Measurements from ENCODE around the gene IRAG1. TPM values are rescaled to one million over a fixed set of nuclear protein-coding genes. Genes with fewer than 3 reads are reported as not detected.

IRAG1 gene
- total and polyA plus RNA-seq, 2 of the 13 experiments (the other 11 are each of a cell fraction or from before 2014, with no cell fraction given): 0.13 to 0.20 TPM

- peak; percentile 66; the same call in 1 of the 2 replicates for TF ChIP-seq MEF2D (CRISPR knock-in tag; IDR thresholded peaks at IDR 0.05)
- no peak for TF ChIP-seq MBD4 (IDR thresholded peaks at IDR 0.05; ENCODE audit: borderline replicate concordance, low read length)
- no peak for TF ChIP-seq FOXP1 (IDR thresholded peaks at IDR 0.05)
- peak; percentile 26; the same call in 1 of the 2 replicates for TF ChIP-seq FOXP1 (CRISPR knock-in tag; IDR thresholded peaks at IDR 0.05)
- peak; percentile 26; the same call in 1 of the 2 replicates for TF ChIP-seq ZNF501 (CRISPR knock-in tag; IDR thresholded peaks at IDR 0.05)
- TF ChIP-seq TCF7L2 (IDR thresholded peaks at IDR 0.05; ENCODE audit: low read depth, low read length): peak; percentile 68
- peak; percentile 36 for TF ChIP-seq XRCC5 (optimal IDR thresholded peaks at IDR 0.05; ENCODE audit: low read length)
- no peak for TF ChIP-seq HDAC1 (CRISPR knock-in tag; IDR thresholded peaks at IDR 0.05)
- no peak for TF ChIP-seq YY1 (IDR thresholded peaks at IDR 0.05; ENCODE audit: insufficient read depth, insufficient replicate concordance, low read depth, low read length)
- no peak for TF ChIP-seq NFIB (CRISPR knock-in tag; IDR thresholded peaks at IDR 0.05; ENCODE audit: borderline replicate concordance)
- no peak for TF ChIP-seq ZZZ3 (CRISPR knock-in tag; IDR thresholded peaks at IDR 0.05; ENCODE audit: borderline replicate concordance)
- no peak for TF ChIP-seq ZNF18 (CRISPR knock-in tag; IDR thresholded peaks at IDR 0.05; ENCODE audit: insufficient replicate concordance)
- peak; percentile 53 for TF ChIP-seq CREM (IDR thresholded peaks at IDR 0.05)
- TF ChIP-seq CREM (CRISPR knock-in tag; IDR thresholded peaks at IDR 0.05): no peak
- TF ChIP-seq SP2 (CRISPR knock-in tag; IDR thresholded peaks at IDR 0.05): no peak
- TF ChIP-seq E2F2 (CRISPR knock-in tag; IDR thresholded peaks at IDR 0.05; ENCODE audit: borderline replicate concordance): no peak
- peak; percentile 39 to 69; a peak in 3 of 4 replicates for TF ChIP-seq NR2F1 (CRISPR knock-in tag; IDR thresholded peaks at IDR 0.05)
- TF ChIP-seq ZBTB4 (CRISPR knock-in tag; IDR thresholded peaks at IDR 0.05; ENCODE audit: borderline replicate concordance): no peak
- no peak for TF ChIP-seq ZBTB8A (CRISPR knock-in tag; IDR thresholded peaks at IDR 0.05; ENCODE audit: borderline replicate concordance, low read depth)
- TF ChIP-seq SOX6 (IDR thresholded peaks at IDR 0.05): no peak
- peak; percentile 15; the same call in 1 of the 2 replicates for TF ChIP-seq SOX6 (CRISPR knock-in tag; IDR thresholded peaks at IDR 0.05)
- TF ChIP-seq MAF1 (CRISPR knock-in tag; IDR thresholded peaks at IDR 0.05; ENCODE audit: borderline replicate concordance): no peak
- no peak for TF ChIP-seq SYNCRIP (IDR thresholded peaks at IDR 0.05; ENCODE audit: insufficient read depth, low read depth, low read length)
Measured at GRCh38 chr11:10659339-10660216, 34.0 kb downstream of the IRAG1 start (continued).
